H9 (cell line): ENCODE measurements around the gene CRHR1. TPM values are rescaled to one million over a fixed set of nuclear protein-coding genes. Genes with fewer than 3 reads are reported as not detected.

Experiments used
- DNase-seq: peaks from one replicate; pipeline ENCODE4 v3.0.0-alpha.2; 2017
- H2AFZ ChIP-seq: one replicate; pipeline ENCODE4 v1.6.1; 2013; ENCODE audit warnings: mild to moderate bottlenecking, low read length, control low read depth, moderate library complexity
- H2AK5ac ChIP-seq: 2 replicates; pipeline ENCODE4 v1.6.1; 2013; ENCODE audit warnings: low read length, control low read depth, mixed read lengths; ENCODE audit not compliant: insufficient read length
- H2BK120ac ChIP-seq: one replicate; pipeline ENCODE4 v1.6.1; 2013; ENCODE audit warnings: low read depth, mild to moderate bottlenecking, low read length, control low read depth, inconsistent platforms; ENCODE audit not compliant: poor library complexity, severe bottlenecking
- H2BK12ac ChIP-seq: 2 replicates; pipeline ENCODE4 v1.6.1; 2013; ENCODE audit warnings: low read length, control low read depth, mixed read lengths, low read depth; ENCODE audit not compliant: insufficient read length
- H2BK15ac ChIP-seq: 2 replicates; pipeline ENCODE4 v1.6.1; 2013; ENCODE audit warnings: low read depth, low read length, control low read depth
- H2BK20ac ChIP-seq: one replicate; pipeline ENCODE4 v1.6.1; 2013; ENCODE audit warnings: low read depth, mild to moderate bottlenecking, low read length, control low read depth, inconsistent platforms; ENCODE audit not compliant: poor library complexity, severe bottlenecking
- H2BK5ac ChIP-seq: 2 replicates; pipeline ENCODE4 v1.6.1; 2013; ENCODE audit warnings: low read length, control low read depth, mixed read lengths; ENCODE audit not compliant: insufficient read length
- H3K14ac ChIP-seq: 2 replicates; pipeline ENCODE4 v1.6.1; 2013; ENCODE audit warnings: low read length, control low read depth; ENCODE audit not compliant: insufficient read depth
- H3K18ac ChIP-seq: 2 replicates; pipeline ENCODE4 v1.6.1; 2013; ENCODE audit warnings: low read depth, mild to moderate bottlenecking, mixed read lengths, low read length, control low read depth; ENCODE audit not compliant: insufficient read length
- H3K23ac ChIP-seq: 2 replicates; pipeline ENCODE4 v1.6.1; 2013; ENCODE audit warnings: low read length, control low read depth, mixed read lengths, low read depth; ENCODE audit not compliant: insufficient read length
- H3K23me2 ChIP-seq: 2 replicates; pipeline ENCODE4 v1.6.1; 2013; ENCODE audit warnings: low read depth, mild to moderate bottlenecking, mixed read lengths, low read length, control low read depth; ENCODE audit not compliant: insufficient read length, poor library complexity, severe bottlenecking
- H3K27ac ChIP-seq: 2 replicates; pipeline ENCODE4 v1.5.1; 2013; ENCODE audit warnings: low read length, control low read depth, mixed read lengths, low read depth; ENCODE audit not compliant: insufficient read length
- H3K27me3 ChIP-seq: 2 replicates; pipeline ENCODE4 v1.6.1; 2013; ENCODE audit warnings: low read length, control low read depth, inconsistent platforms; ENCODE audit not compliant: insufficient read depth
- H3K4ac ChIP-seq: 2 replicates; pipeline ENCODE4 v1.6.1; 2013; ENCODE audit warnings: low read depth, mild to moderate bottlenecking, control low read depth, inconsistent platforms, low read length, moderate library complexity
- H3K4me1 ChIP-seq: 2 replicates; pipeline ENCODE4 v1.6.1; 2013; ENCODE audit warnings: low read length, control low read depth, inconsistent platforms; ENCODE audit not compliant: insufficient read depth
- H3K4me2 ChIP-seq: 2 replicates; pipeline ENCODE4 v1.6.1; 2013; ENCODE audit warnings: low read length, control low read depth, mixed read lengths; ENCODE audit not compliant: insufficient read length, insufficient read depth
- H3K56ac ChIP-seq: 2 replicates; pipeline ENCODE4 v1.6.1; 2013; ENCODE audit warnings: low read depth, mild to moderate bottlenecking, mixed read lengths, low read length, control low read depth; ENCODE audit not compliant: insufficient read length
- H3K79me1 ChIP-seq: 2 replicates; pipeline ENCODE4 v1.6.1; 2013; ENCODE audit warnings: low read depth, mild to moderate bottlenecking, moderate library complexity, low read length, control low read depth, inconsistent platforms; ENCODE audit not compliant: insufficient read depth, poor library complexity, severe bottlenecking
- H3K79me2 ChIP-seq: 2 replicates; pipeline ENCODE4 v1.6.1; 2013; ENCODE audit warnings: low read length, control low read depth, inconsistent platforms; ENCODE audit not compliant: insufficient read depth
- H3K9ac ChIP-seq: 2 replicates; pipeline ENCODE4 v1.6.1; 2013; ENCODE audit warnings: low read length, control low read depth, mixed read lengths; ENCODE audit not compliant: insufficient read length; ENCODE audit errors: extremely low read depth
- H3K9me3 ChIP-seq: one replicate; pipeline ENCODE4 v1.6.1; 2013; ENCODE audit warnings: low read depth, low read length, inconsistent platforms; ENCODE audit not compliant: control insufficient read depth
- H3T11ph ChIP-seq: one replicate; pipeline ENCODE4 v1.6.1; 2013; ENCODE audit warnings: mild to moderate bottlenecking, low read length, control low read depth, inconsistent platforms
- H4K20me1 ChIP-seq: one replicate; pipeline ENCODE4 v1.6.1; 2013; ENCODE audit not compliant: control insufficient read depth, insufficient read length, insufficient read depth
- H4K5ac ChIP-seq: 2 replicates; pipeline ENCODE4 v1.6.1; 2013; ENCODE audit warnings: low read depth, mild to moderate bottlenecking, mixed read lengths, low read length, control low read depth; ENCODE audit not compliant: insufficient read length
- H4K8ac ChIP-seq: replicated peaks from 2 replicates; pipeline ENCODE4 v1.6.1; 2013; ENCODE audit warnings: low read length, control low read depth, mixed read lengths, low read depth; ENCODE audit not compliant: insufficient read length
- H4K91ac ChIP-seq: 2 replicates; pipeline ENCODE4 v1.6.1; 2013; ENCODE audit warnings: low read depth, mild to moderate bottlenecking, moderate library complexity, mixed read lengths, low read length, control low read depth; ENCODE audit not compliant: insufficient read length
- H3K27ac Mint-ChIP-seq, 3 experiments: 2 replicates in 2 of 3; 3 replicates in 1 of 3; pipeline ENCODE4 v1.8.0; 2020 to 2021; ENCODE audit warnings: mixed read lengths in 3 of 3, mild to moderate bottlenecking in 1 of 3, moderate library complexity in 1 of 3
- H3K27me3 Mint-ChIP-seq: 2 replicates; pipeline ENCODE4 v1.8.0; 2021; ENCODE audit warnings: low read depth, mild to moderate bottlenecking, moderate library complexity, mixed read lengths
- H3K36me3 Mint-ChIP-seq, 3 experiments: 2 replicates in 2 of 3; 3 replicates in 1 of 3; pipeline ENCODE4 v1.8.0; 2020 to 2021; ENCODE audit warnings: low read depth in 3 of 3, mixed read lengths in 3 of 3; ENCODE audit not compliant: insufficient read depth in 1 of 3
- H3K4me1 Mint-ChIP-seq, 2 experiments: 2 replicates each; pipeline ENCODE4 v1.8.0; 2020; ENCODE audit warnings: mixed read lengths in 2 of 2
- H3K4me3 Mint-ChIP-seq, 2 experiments: 2 replicates in 1 of 2; 3 replicates in 1 of 2; pipeline ENCODE4 v1.8.0; 2020 to 2021; ENCODE audit warnings: mild to moderate bottlenecking in 2 of 2, mixed read lengths in 2 of 2, moderate library complexity in 1 of 2
- H3K9me3 Mint-ChIP-seq, 2 experiments: 2 replicates in 1 of 2; 3 replicates in 1 of 2; pipeline ENCODE4 v1.8.0; 2020; ENCODE audit warnings: mild to moderate bottlenecking in 2 of 2, mixed read lengths in 2 of 2, moderate library complexity in 1 of 2
- WGBS: extraction: QIAGEN DNeasy Blood & Tissue Kit; methylation state at CpG from one replicate; pipeline ENCODE4 v1.1.7; 2013; ENCODE audit warnings: missing lambda C conversion rate, low lambda C conversion rate, mixed read lengths; ENCODE audit not compliant: insufficient read length; ENCODE audit errors: extremely low coverage; 5-methylcytosine and 5-hydroxymethylcytosine counted together
- total RNA-seq: library from RNA; stranded (reverse); gene quantifications from 2 replicates; pipeline ENCODE4 v1.2.1, GENCODE V29; 2021
- TF ChIP-seq, protein P1 (sequence below): fragments of 200-600 bp; sonication (generic); conservative IDR thresholded peaks from 3 replicates; pipeline ENCODE4 v1.8.0; 2021; ENCODE audit warnings: antibody characterized with exemption, mild to moderate bottlenecking

Gene CRHR1
- total RNA-seq, 1 experiment from 2014 or later, result 0.52 TPM

GRCh38 chr17:45752246-45752645, 31.9 kb upstream of the CRHR1 start:
- Histone ChIP-seq H2BK20ac (no peak overlapping the region), H2BK12ac (no peak overlapping the region), H3K27me3 (peaks cover 16% of the 10 kb centered on the region; the same call in 1 of the 2 replicates), H4K8ac (no peak overlapping the region), H3K9me3 (no peaks in the 10 kb centered on the region), H3K4me2 (no peak overlapping the region), H3K79me2 (no peaks in the 10 kb centered on the region), H2BK120ac (no peak overlapping the region), H3K4me1 (no peaks in the 10 kb centered on the region), H3K4ac (no peak overlapping the region), H4K91ac (no peak overlapping the region), H4K20me1 (no peaks in the 10 kb centered on the region), H3K9ac (no peak overlapping the region), H3T11ph (no peak overlapping the region), H2BK15ac (no peak overlapping the region), H2AFZ (no peak overlapping the region), H2AK5ac (no peak overlapping the region), H3K18ac (no peak overlapping the region), H3K23me2 (no peaks in the 10 kb centered on the region), H2BK5ac (no peak overlapping the region), H3K27ac (no peak overlapping the region), H3K23ac (no peak overlapping the region), H3K79me1 (no peaks in the 10 kb centered on the region), H3K14ac (no peak overlapping the region), H3K56ac (no peak overlapping the region), H4K5ac (no peak overlapping the region)
- no CpG with 5 or more reads among the region's 9 CpGs for WGBS
- Mint-ChIP-seq H3K9me3 (no peaks in the 10 kb centered on the region), H3K4me3 (no peak overlapping the region), H3K27me3 (peaks cover 96% of the 10 kb centered on the region), H3K27ac (no peak overlapping the region), H3K36me3 (no peaks in the 10 kb centered on the region), H3K4me1 (0 out of 4 replicates have a peak, but pooled peaks cover 0 to 5% of the 10 kb centered on the region in 2 experiments)
- TF ChIP-seq, protein P1, sequence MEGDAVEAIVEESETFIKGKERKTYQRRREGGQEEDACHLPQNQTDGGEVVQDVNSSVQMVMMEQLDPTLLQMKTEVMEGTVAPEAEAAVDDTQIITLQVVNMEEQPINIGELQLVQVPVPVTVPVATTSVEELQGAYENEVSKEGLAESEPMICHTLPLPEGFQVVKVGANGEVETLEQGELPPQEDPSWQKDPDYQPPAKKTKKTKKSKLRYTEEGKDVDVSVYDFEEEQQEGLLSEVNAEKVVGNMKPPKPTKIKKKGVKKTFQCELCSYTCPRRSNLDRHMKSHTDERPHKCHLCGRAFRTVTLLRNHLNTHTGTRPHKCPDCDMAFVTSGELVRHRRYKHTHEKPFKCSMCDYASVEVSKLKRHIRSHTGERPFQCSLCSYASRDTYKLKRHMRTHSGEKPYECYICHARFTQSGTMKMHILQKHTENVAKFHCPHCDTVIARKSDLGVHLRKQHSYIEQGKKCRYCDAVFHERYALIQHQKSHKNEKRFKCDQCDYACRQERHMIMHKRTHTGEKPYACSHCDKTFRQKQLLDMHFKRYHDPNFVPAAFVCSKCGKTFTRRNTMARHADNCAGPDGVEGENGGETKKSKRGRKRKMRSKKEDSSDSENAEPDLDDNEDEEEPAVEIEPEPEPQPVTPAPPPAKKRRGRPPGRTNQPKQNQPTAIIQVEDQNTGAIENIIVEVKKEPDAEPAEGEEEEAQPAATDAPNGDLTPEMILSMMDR, result no peak
- DNase-seq, result no peak
